HG03159 (cell line): ENCODE data around the gene METAP1D.
"Not testable (repeated sequence)": the region's sequence is repeated elsewhere in the genome, so short reads cannot be mapped to it uniquely, and the experiment has no call there.

Source experiments
- ATAC-seq: cut with Tn5 transposase; IDR thresholded peaks from one replicate; pipeline ENCODE4 v1.9.1; 2021; ENCODE audit warnings: mild to moderate bottlenecking, moderate library complexity; ENCODE audit not compliant: unreplicated experiment

Gene METAP1D

GRCh38 chr2:171999604-172000469, at the start of gene METAP1D:
TSS of gene METAP1D (plus strand) at chr2:171999953. CDS start at chr2:171999970, 17 bp downstream.
- peak; percentile 95 for ATAC-seq

GRCh38 chr2:171952276-171952675, 47.5 kb upstream of the METAP1D start:
- ATAC-seq: no peak

- ATAC-seq: no peak
Observed at GRCh38 chr2:171952748-171953147, 47.0 kb upstream of the METAP1D start.

GRCh38 chr2:171956135-171956825, 43.5 kb upstream of the METAP1D start:
- no peak for ATAC-seq

GRCh38 chr2:171957061-171957460, 42.7 kb upstream of the METAP1D start:
- no peak for ATAC-seq

- ATAC-seq: no peak
Observed at GRCh38 chr2:171958475-171958874, 41.3 kb upstream of the METAP1D start.

- ATAC-seq: no peak
Observed at GRCh38 chr2:171959998-171960397, 39.8 kb upstream of the METAP1D start.

- no peak for ATAC-seq
Observed at GRCh38 chr2:171960570-171960969, 39.2 kb upstream of the METAP1D start.

- ATAC-seq: no peak
Observed at GRCh38 chr2:171963198-171963597, 36.6 kb upstream of the METAP1D start.

GRCh38 chr2:171964308-171964707, 35.4 kb upstream of the METAP1D start:
- ATAC-seq: no peak

- ATAC-seq: no peak
Observed at GRCh38 chr2:171965238-171965637, 34.5 kb upstream of the METAP1D start.

- ATAC-seq: no peak
Observed at GRCh38 chr2:171965661-171966060, 34.1 kb upstream of the METAP1D start.

- ATAC-seq: no peak
Observed at GRCh38 chr2:171966235-171966634, 33.5 kb upstream of the METAP1D start.

GRCh38 chr2:171966688-171967087, 33.1 kb upstream of the METAP1D start:
- no peak for ATAC-seq

GRCh38 chr2:171968509-171968908, 31.2 kb upstream of the METAP1D start:
- no peak for ATAC-seq

GRCh38 chr2:171972329-171972982, 27.3 kb upstream of the METAP1D start:
- ATAC-seq: no peak

GRCh38 chr2:171979103-171979502, 20.6 kb upstream of the METAP1D start:
- ATAC-seq: no peak

- ATAC-seq: not testable (repeated sequence)
Observed at GRCh38 chr2:171983924-171984323, 15.8 kb upstream of the METAP1D start.

- ATAC-seq: no peak
Observed at GRCh38 chr2:171985076-171985475, 14.7 kb upstream of the METAP1D start.

GRCh38 chr2:171986778-171987177, 13.0 kb upstream of the METAP1D start:
- no peak for ATAC-seq

GRCh38 chr2:171991027-171991426, 8.7 kb upstream of the METAP1D start:
- no peak for ATAC-seq

GRCh38 chr2:171995586-171995985, 4.2 kb upstream of the METAP1D start:
- no peak for ATAC-seq
